ENCODE measurements around the gene PALM.
"Not testable (repeated sequence)": the region's sequence is repeated elsewhere in the genome, so short reads cannot be mapped to it uniquely, and the experiment has no call there.

PALM gene

GRCh38 chr19:679418-680286 is 29.1 kb upstream of the PALM start:
- DNase-seq (ENCODE audit: low read depth in 2 of 2) = no peak

- peak; percentile 99 for DNase-seq (ENCODE audit: low read depth in 2 of 2)
These were observed 28.3 kb upstream of the PALM start for GRCh38 chr19:680287-681028.

GRCh38 chr19:681029-682019 is 27.4 kb upstream of the PALM start:
- DNase-seq (ENCODE audit: low read depth in 2 of 2) = no peak

GRCh38 chr19:682678-683320 is 25.9 kb upstream of the PALM start:
- DNase-seq (ENCODE audit: low read depth in 2 of 2) = no peak

GRCh38 chr19:685454-685931 is 23.2 kb upstream of the PALM start:
- no peak for DNase-seq (ENCODE audit: low read depth in 2 of 2)

GRCh38 chr19:686589-687297 is 22.0 kb upstream of the PALM start:
- DNase-seq (ENCODE audit: low read depth in 2 of 2) = no peak

- DNase-seq (ENCODE audit: low read depth in 2 of 2) = no peak
These were observed 21.1 kb upstream of the PALM start for GRCh38 chr19:687569-688166.

GRCh38 chr19:688214-688613 is 20.5 kb upstream of the PALM start:
- no peak for DNase-seq (ENCODE audit: low read depth in 2 of 2)

- no peak for DNase-seq (ENCODE audit: low read depth in 2 of 2)
These were observed 19.7 kb upstream of the PALM start for GRCh38 chr19:688992-689391.

- no peak for DNase-seq (ENCODE audit: low read depth in 2 of 2)
These were observed 18.5 kb upstream of the PALM start for GRCh38 chr19:690203-690602.

GRCh38 chr19:694481-695351 is 14.0 kb upstream of the PALM start:
- DNase-seq (ENCODE audit: low read depth in 2 of 2) = no peak

- DNase-seq (ENCODE audit: low read depth in 2 of 2) = no peak
These were observed 13.3 kb upstream of the PALM start, which contains the start of gene PRSS57 for GRCh38 chr19:695352-695949. PRSS57 (minus strand) TSS chr19:695452; CDS start chr19:695430, 22 bp downstream.

- not testable (repeated sequence) for DNase-seq (ENCODE audit: low read depth in 2 of 2)
These were observed 10.2 kb upstream of the PALM start for GRCh38 chr19:698529-698928.

GRCh38 chr19:699885-700284 is 8.8 kb upstream of the PALM start:
- not testable (repeated sequence) for DNase-seq (ENCODE audit: low read depth in 2 of 2)

GRCh38 chr19:702847-703246 is 5.9 kb upstream of the PALM start:
- DNase-seq (ENCODE audit: low read depth in 2 of 2) = not testable (repeated sequence)

- DNase-seq (ENCODE audit: low read depth in 2 of 2) = no peak
These were observed 5.4 kb upstream of the PALM start for GRCh38 chr19:703329-703650.

GRCh38 chr19:703651-704446 is 4.9 kb upstream of the PALM start:
- peak; percentile 17 to 36 for DNase-seq (ENCODE audit: low read depth in 2 of 2)

- no peak for DNase-seq (ENCODE audit: low read depth in 2 of 2)
These were observed 4.3 kb upstream of the PALM start for GRCh38 chr19:704447-704741.
